Panc1 (cell line): Measurements from ENCODE around the gene ATXN10. TPM values are rescaled to one million over a fixed set of nuclear protein-coding genes. Genes with fewer than 3 reads are reported as not detected.
"Not testable (repeated sequence)": the region's sequence is repeated elsewhere in the genome, so short reads cannot be mapped to it uniquely, and the experiment has no call there.

Experiments
- ATAC-seq: fragments of 200-7000 bp; cut with Tn5 transposase; 2 replicates; pipeline ENCODE4 v1.9.1; 2020; ENCODE audit warnings: mild to moderate bottlenecking, moderate library complexity
- BruUV-seq: library from RNA; stranded (reverse); fragments of 400-500 nt; replicated peaks from 2 replicates; lab custom pipeline; 2021; lab: Mats Ljungman, UMichigan
- CTCF ChIA-PET: fragments of 300-600 bp; sonication (Branson Sonifier 250); formaldehyde crosslinking; loops from one replicate; lab custom pipeline; 2022; ENCODE audit warnings: antibody characterized with exemption; lab: Charles Lee
- POLR2A ChIA-PET: fragments of 300-600 bp; sonication (Branson Sonifier 250); formaldehyde crosslinking; loops from one replicate; lab custom pipeline; 2022; ENCODE audit warnings: antibody characterized with exemption; lab: Charles Lee
- DNase-seq: peaks from one replicate; pipeline ENCODE4 v3.0.0-alpha.2; 2010; ENCODE audit warnings: low read depth, low spot score
- H3K27ac ChIP-seq: 2 replicates; pipeline ENCODE4 v1.5.1; 2011; ENCODE audit warnings: mild to moderate bottlenecking, low read length, inconsistent platforms
- H3K27me3 ChIP-seq: fragments of 200-500 bp; sonication (Bioruptor generic); 2 replicates; pipeline ENCODE4 v1.6.0; 2014; ENCODE audit warnings: low read length, inconsistent platforms; ENCODE audit not compliant: control insufficient read depth, insufficient read depth
- H3K36me3 ChIP-seq: fragments of 200-500 bp; sonication (Bioruptor generic); 2 replicates; pipeline ENCODE4 v1.5.1; 2014; ENCODE audit warnings: inconsistent platforms, mild to moderate bottlenecking, low read length, moderate library complexity; ENCODE audit not compliant: control insufficient read depth, insufficient read depth
- H3K4me1 ChIP-seq: 2 replicates; pipeline ENCODE4 v1.5.1; 2011; ENCODE audit warnings: inconsistent platforms, mild to moderate bottlenecking, low read length, moderate library complexity; ENCODE audit not compliant: control insufficient read depth, insufficient read depth
- H3K4me3 ChIP-seq, 2 experiments: 2 replicates each; pipeline ENCODE4 v1.5.1; 2011 to 2012; ENCODE audit warnings: low read depth in 2 of 2, low read length in 2 of 2, mild to moderate bottlenecking in 2 of 2, inconsistent platforms in 1 of 2, moderate library complexity in 1 of 2
- H3K9me3 ChIP-seq: fragments of 200-500 bp; sonication (Bioruptor generic); 2 replicates; pipeline ENCODE4 v1.5.1; 2014; ENCODE audit warnings: low read depth, mild to moderate bottlenecking, inconsistent platforms, low read length, moderate library complexity; ENCODE audit not compliant: control insufficient read depth, insufficient read depth
- POLR2AphosphoS5 ChIP-seq: IDR thresholded peaks from 2 replicates; pipeline ENCODE4 v1.6.1; 2012; ENCODE audit warnings: mild to moderate bottlenecking, low read depth, low read length, moderate library complexity
- SIN3A ChIP-seq: IDR thresholded peaks from 2 replicates; pipeline ENCODE4 v1.6.1; 2012; ENCODE audit warnings: low read depth, mild to moderate bottlenecking, low read length, moderate library complexity, borderline replicate concordance; ENCODE audit not compliant: insufficient read depth
- TCF7L2 ChIP-seq: IDR thresholded peaks from 2 replicates; pipeline ENCODE4 v1.6.1; 2011; ENCODE audit warnings: mild to moderate bottlenecking, low read depth, low read length, inconsistent platforms
- in situ Hi-C: cut with HindIII; loops from 2 replicates; pipeline ENCODE4 v1.10.0; 2016; ENCODE audit warnings: low sequenced_read_pairs, low pct_unique_long_range_greater_than_20kb
- intact Hi-C: fragments of 100-400 bp; cut with micrococcal nuclease; formaldehyde crosslinking; loops from one replicate; pipeline ENCODE4 v1.10.0; 2022; ENCODE audit not compliant: unreplicated experiment
- total RNA-seq: library from RNA; stranded (reverse); gene quantifications from one replicate; pipeline ENCODE4 v1.2.1, GENCODE V29; 2021; ENCODE audit not compliant: unreplicated experiment
- TF ChIP-seq, protein P1 (sequence below), 2 experiments: IDR thresholded peaks; 2 replicates each; pipeline ENCODE4 v1.6.1; 2011 to 2012; ENCODE audit warnings: low read depth in 2 of 2, control low read depth in 1 of 2, low read length in 1 of 2, mild to moderate bottlenecking in 1 of 2, moderate library complexity in 1 of 2; ENCODE audit not compliant: insufficient read depth in 1 of 2
- TF ChIP-seq, protein P2 (sequence below): fragments of 450-650 bp; IDR thresholded peaks from 2 replicates; pipeline ENCODE4 v1.5.1; 2017; ENCODE audit warnings: mild to moderate bottlenecking

The ATXN10 gene
- total RNA-seq, 1 experiment from 2014 or later: 184 TPM

DNA sequence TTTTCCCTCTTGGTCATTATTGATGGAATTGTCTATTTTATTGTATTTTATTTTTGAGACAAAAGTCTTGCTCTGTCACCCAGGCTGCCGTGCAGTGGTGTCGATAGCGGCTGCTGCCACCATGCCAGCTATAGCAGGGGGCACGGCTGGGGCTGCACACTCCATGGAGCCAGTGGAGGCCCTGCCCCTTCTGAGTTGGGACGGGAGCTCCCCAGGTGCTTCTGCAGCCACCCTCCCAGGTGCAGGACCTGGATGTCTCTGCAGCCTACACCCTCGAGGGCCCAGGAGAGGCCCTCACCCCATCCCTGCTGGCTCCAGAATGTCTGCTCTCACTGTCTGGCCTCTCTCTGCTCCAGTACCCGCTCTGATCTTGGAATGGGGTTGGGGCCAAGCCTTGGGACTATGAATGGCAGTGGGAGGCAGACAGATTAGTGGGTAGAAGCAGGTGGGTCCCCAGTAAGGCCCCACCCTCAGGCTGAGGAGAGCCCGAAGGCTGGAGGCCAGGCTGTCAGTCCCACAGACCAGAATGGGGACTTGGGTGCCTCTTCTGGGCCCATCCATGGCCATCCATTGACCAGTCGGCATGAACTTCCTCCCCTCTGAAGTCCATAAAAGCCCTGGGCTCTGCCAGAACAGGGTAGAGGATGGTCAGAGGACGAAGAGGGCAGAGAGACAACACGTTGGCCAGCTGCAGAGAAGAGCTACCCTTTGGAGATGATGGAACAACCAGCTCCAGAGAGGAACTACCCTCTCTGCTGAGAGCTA lies 49.6 kb upstream of the ATXN10 start:
- POLR2A ChIA-PET: no interaction called here
- no peak for ATAC-seq
- in situ Hi-C loops: no loop called here
- Histone ChIP-seq H3K4me1 (no peaks in the 10 kb centered on the region), H3K36me3 (no peaks in the 10 kb centered on the region), H3K4me3 (no peak overlapping the region), H3K27ac (no peak overlapping the region), H3K27me3 (no peaks in the 10 kb centered on the region), H3K9me3 (no peaks in the 10 kb centered on the region)
- CTCF ChIA-PET: interaction anchor here (0.5 kb wide), 1 partner anchor 50 kb away, joined by 6 read pairs; the partner anchor contains the start of gene ATXN10
- intact Hi-C loops: no loop called here
- DNase-seq: no peak
- BruUV-seq: no TSS peak
- TF ChIP-seq POLR2AphosphoS5 (no peak), TCF7L2 (no peak), SIN3A (no peak)
- TF ChIP-seq, protein P1, sequence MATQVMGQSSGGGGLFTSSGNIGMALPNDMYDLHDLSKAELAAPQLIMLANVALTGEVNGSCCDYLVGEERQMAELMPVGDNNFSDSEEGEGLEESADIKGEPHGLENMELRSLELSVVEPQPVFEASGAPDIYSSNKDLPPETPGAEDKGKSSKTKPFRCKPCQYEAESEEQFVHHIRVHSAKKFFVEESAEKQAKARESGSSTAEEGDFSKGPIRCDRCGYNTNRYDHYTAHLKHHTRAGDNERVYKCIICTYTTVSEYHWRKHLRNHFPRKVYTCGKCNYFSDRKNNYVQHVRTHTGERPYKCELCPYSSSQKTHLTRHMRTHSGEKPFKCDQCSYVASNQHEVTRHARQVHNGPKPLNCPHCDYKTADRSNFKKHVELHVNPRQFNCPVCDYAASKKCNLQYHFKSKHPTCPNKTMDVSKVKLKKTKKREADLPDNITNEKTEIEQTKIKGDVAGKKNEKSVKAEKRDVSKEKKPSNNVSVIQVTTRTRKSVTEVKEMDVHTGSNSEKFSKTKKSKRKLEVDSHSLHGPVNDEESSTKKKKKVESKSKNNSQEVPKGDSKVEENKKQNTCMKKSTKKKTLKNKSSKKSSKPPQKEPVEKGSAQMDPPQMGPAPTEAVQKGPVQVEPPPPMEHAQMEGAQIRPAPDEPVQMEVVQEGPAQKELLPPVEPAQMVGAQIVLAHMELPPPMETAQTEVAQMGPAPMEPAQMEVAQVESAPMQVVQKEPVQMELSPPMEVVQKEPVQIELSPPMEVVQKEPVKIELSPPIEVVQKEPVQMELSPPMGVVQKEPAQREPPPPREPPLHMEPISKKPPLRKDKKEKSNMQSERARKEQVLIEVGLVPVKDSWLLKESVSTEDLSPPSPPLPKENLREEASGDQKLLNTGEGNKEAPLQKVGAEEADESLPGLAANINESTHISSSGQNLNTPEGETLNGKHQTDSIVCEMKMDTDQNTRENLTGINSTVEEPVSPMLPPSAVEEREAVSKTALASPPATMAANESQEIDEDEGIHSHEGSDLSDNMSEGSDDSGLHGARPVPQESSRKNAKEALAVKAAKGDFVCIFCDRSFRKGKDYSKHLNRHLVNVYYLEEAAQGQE (IDR thresholded peaks at IDR 0.05; ENCODE audit: insufficient read depth in 1 of 2, low read depth in 2 of 2, low read length in 1 of 2): no peak
- TF ChIP-seq, protein P2, sequence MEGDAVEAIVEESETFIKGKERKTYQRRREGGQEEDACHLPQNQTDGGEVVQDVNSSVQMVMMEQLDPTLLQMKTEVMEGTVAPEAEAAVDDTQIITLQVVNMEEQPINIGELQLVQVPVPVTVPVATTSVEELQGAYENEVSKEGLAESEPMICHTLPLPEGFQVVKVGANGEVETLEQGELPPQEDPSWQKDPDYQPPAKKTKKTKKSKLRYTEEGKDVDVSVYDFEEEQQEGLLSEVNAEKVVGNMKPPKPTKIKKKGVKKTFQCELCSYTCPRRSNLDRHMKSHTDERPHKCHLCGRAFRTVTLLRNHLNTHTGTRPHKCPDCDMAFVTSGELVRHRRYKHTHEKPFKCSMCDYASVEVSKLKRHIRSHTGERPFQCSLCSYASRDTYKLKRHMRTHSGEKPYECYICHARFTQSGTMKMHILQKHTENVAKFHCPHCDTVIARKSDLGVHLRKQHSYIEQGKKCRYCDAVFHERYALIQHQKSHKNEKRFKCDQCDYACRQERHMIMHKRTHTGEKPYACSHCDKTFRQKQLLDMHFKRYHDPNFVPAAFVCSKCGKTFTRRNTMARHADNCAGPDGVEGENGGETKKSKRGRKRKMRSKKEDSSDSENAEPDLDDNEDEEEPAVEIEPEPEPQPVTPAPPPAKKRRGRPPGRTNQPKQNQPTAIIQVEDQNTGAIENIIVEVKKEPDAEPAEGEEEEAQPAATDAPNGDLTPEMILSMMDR: no peak

DNA sequence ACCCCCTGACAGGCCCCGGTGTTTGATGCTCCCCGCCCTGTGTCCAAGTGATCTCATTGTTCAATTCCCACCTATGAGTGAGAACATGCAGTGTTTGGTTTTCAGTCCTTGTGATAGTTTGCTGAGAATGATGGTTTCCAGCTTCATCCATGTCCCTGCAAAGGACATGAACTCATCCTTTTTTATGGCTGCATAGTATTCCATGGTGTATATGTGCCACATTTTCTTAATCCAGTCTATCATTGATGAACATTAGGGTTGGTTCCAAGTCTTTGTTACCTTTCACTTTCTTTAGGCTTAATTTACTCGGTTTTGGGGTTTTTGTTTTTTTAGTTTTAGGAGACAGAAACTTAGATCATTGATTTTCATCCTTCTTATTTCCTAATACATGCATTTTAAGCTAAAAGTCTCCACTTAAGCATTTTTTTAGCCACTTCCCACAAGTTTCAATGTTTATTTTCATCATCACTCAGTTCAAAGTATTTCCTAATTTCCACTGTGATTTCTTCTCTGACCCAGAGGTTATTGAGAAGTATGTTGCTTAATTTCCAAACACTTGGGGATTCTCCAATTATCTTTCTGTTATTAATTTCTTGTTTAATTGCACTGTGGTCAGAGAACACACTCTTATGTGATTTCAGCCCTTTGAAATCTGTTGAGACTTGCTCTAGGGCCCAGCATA lies 48.0 kb upstream of the ATXN10 start:
- H3K4me1 ChIP-seq, intact Hi-C loops, in situ Hi-C loops, POLR2A ChIA-PET, H3K27ac ChIP-seq, ATAC-seq, CTCF ChIA-PET, H3K9me3 ChIP-seq, H3K36me3 ChIP-seq, BruUV-seq, DNase-seq, H3K27me3 ChIP-seq, H3K4me3 ChIP-seq: not testable (repeated sequence)

DNA sequence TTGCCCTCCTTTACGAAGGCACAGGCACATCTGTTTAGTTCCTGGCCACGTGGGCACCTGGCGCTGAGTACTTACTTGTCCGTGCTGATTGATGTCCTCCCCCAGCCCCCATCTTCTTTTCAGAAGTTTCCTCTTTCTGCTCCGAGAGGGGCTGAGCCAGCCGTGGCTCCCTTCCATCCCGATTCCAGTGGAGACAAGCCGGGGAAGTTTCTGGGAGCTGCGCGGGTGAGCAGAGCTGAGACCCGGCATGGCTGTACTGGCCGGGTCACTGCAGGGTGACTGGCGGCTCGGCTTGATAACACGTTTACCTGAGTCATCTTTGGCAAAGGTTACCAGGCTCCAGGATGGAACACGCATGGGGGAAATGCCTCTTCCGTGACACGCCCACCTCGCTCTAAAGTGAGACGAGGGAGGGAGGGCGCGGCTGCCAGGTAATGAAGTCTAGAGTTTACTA lies 45.4 kb upstream of the ATXN10 start:
- Histone ChIP-seq H3K27ac (no peak overlapping the region), H3K36me3 (no peaks in the 10 kb centered on the region), H3K27me3 (no peaks in the 10 kb centered on the region), H3K4me1 (no peaks in the 10 kb centered on the region), H3K9me3 (no peaks in the 10 kb centered on the region), H3K4me3 (no peak overlapping the region)
- BruUV-seq: no TSS peak
- CTCF ChIA-PET: no interaction called here
- intact Hi-C loops (no loop called here), in situ Hi-C loops (no loop called here)
- POLR2A ChIA-PET: no interaction called here
- ATAC-seq: no peak
- TF ChIP-seq SIN3A (no peak), TCF7L2 (no peak), POLR2AphosphoS5 (no peak)
- TF ChIP-seq, protein P1 (IDR thresholded peaks at IDR 0.05; ENCODE audit: insufficient read depth in 1 of 2, low read depth in 2 of 2, low read length in 1 of 2): no peak
- TF ChIP-seq, protein P2: no peak
- DNase-seq: no peak
